ENCODE measurements around the gene GTF2IRD1.

The GTF2IRD1 gene

DNA sequence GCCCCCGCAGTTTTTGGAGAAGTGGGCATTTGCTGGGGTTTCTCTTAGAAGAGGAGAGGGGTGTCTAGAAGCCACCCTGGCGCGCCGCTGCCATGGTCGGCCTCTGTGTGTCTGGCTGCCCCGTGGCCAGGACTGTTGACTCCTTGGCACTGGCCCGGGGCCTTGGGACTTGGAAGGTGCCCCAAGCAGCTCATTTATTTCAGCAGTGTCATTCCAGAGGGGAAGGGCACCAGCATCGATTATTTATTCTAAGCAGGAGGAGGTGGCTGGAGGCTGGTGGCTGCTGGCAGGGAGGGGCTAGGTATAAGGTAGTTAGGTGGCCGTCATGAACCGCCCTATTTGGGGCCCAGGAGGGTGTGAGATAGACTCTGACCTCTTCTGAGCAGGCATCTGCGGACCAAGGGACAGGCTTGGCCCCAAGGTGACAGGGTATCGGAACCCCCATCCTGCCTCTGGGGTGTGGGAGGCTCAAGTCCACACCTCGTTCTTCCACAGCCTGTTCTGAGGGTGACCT lies 1.6 kb downstream of the GTF2IRD1 start:
- H4K20me1 ChIP-seq (ENCODE audit: insufficient read depth, low read length), result no peaks in the 10 kb centered on the region
- H3K9ac ChIP-seq (ENCODE audit: low read length), result no peak overlapping the region
- H3K9me3 ChIP-seq (ENCODE audit: low read length), result no peaks in the 10 kb centered on the region
- no peaks in the 10 kb centered on the region for H3F3A ChIP-seq (ENCODE audit: insufficient read depth, low read length)
- TF ChIP-seq, protein P1, sequence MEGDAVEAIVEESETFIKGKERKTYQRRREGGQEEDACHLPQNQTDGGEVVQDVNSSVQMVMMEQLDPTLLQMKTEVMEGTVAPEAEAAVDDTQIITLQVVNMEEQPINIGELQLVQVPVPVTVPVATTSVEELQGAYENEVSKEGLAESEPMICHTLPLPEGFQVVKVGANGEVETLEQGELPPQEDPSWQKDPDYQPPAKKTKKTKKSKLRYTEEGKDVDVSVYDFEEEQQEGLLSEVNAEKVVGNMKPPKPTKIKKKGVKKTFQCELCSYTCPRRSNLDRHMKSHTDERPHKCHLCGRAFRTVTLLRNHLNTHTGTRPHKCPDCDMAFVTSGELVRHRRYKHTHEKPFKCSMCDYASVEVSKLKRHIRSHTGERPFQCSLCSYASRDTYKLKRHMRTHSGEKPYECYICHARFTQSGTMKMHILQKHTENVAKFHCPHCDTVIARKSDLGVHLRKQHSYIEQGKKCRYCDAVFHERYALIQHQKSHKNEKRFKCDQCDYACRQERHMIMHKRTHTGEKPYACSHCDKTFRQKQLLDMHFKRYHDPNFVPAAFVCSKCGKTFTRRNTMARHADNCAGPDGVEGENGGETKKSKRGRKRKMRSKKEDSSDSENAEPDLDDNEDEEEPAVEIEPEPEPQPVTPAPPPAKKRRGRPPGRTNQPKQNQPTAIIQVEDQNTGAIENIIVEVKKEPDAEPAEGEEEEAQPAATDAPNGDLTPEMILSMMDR (IDR thresholded peaks at IDR 0.05; ENCODE audit: low read length), result no peak
- no peak for TF ChIP-seq EZH2 (IDR thresholded peaks at IDR 0.05; ENCODE audit: borderline replicate concordance, low read length)
- peaks cover 8% of the 10 kb centered on the region for H3K27me3 ChIP-seq (ENCODE audit: insufficient read depth, low read length)
- H3K4me2 ChIP-seq (ENCODE audit: low read length), result no peak overlapping the region
- no peak overlapping the region for H3K27ac ChIP-seq (ENCODE audit: low read depth, low read length, poor library complexity, severe bottlenecking)
- H3K36me3 ChIP-seq (ENCODE audit: insufficient read depth, low read length), result no peaks in the 10 kb centered on the region; the same call in 1 of the 2 replicates
- no peaks in the 10 kb centered on the region for H3K4me1 ChIP-seq (ENCODE audit: insufficient read depth, low read length, severe bottlenecking)
- H3K4me3 ChIP-seq (ENCODE audit: low read depth, low read length, poor library complexity, severe bottlenecking), result no peak overlapping the region
- no peak overlapping the region for H2AFZ ChIP-seq (ENCODE audit: low read length)
- H3K9me2 ChIP-seq (ENCODE audit: low read depth, low read length), result no peaks in the 10 kb centered on the region
- H3K79me2 ChIP-seq (ENCODE audit: insufficient read depth, low read length), result no peaks in the 10 kb centered on the region

DNA sequence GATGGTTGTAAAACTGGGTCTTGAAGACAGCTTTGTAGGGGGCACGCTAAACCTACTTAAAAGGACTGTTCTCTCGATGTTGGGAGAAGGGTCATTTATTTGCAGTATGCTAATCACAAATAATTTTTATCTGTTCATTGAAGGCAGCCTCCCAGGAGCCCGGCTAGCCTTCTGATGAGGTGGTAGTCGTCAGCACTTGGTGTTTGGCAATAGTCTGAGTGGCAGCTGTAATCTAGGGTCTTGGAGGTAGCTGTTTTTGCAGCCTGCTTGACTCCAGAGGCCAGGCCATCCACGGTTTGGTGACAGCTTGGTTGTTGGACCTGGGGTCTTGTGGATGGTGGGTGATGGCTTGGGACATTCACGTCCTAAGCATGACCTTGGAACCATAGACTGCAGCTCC lies 2.2 kb downstream of the GTF2IRD1 start:
- Histone ChIP-seq H2AFZ (ENCODE audit: low read length) (no peak overlapping the region), H4K20me1 (ENCODE audit: insufficient read depth, low read length) (no peaks in the 10 kb centered on the region), H3K27me3 (ENCODE audit: insufficient read depth, low read length) (peaks cover 8% of the 10 kb centered on the region), H3K4me3 (ENCODE audit: low read depth, low read length, poor library complexity, severe bottlenecking) (no peak overlapping the region), H3K9ac (ENCODE audit: low read length) (no peak overlapping the region), H3K9me2 (ENCODE audit: low read depth, low read length) (no peaks in the 10 kb centered on the region), H3K36me3 (ENCODE audit: insufficient read depth, low read length) (no peaks in the 10 kb centered on the region; the same call in 1 of the 2 replicates), H3K79me2 (ENCODE audit: insufficient read depth, low read length) (no peaks in the 10 kb centered on the region), H3K4me1 (ENCODE audit: insufficient read depth, low read length, severe bottlenecking) (no peaks in the 10 kb centered on the region), H3K9me3 (ENCODE audit: low read length) (no peaks in the 10 kb centered on the region), H3F3A (ENCODE audit: insufficient read depth, low read length) (no peaks in the 10 kb centered on the region), H3K4me2 (ENCODE audit: low read length) (no peak overlapping the region), H3K27ac (ENCODE audit: low read depth, low read length, poor library complexity, severe bottlenecking) (no peak overlapping the region)
- TF ChIP-seq EZH2 (IDR thresholded peaks at IDR 0.05; ENCODE audit: borderline replicate concordance, low read length), result no peak
- TF ChIP-seq, protein P1 (IDR thresholded peaks at IDR 0.05; ENCODE audit: low read length), result no peak

DNA sequence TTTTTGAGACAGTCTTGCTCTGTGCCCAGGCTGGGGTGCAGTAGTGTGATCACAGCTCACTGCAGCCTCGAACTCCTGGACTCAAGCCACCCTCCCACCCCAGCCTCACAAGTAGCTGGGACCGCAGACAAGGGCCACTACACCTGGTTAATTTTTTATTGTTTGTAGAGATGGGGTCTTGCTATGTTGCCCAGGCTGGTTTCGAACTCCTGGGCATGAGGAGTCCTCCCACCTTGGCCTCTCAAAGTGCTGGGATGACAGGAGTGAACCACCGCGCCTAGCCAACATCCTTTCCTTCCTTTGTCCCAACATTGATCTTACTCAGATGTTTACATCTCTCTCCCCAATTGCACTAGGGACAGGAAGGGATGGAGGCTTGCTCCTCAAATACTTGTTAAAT lies 3.3 kb downstream of the GTF2IRD1 start:
- H4K20me1 ChIP-seq (ENCODE audit: insufficient read depth, low read length), result no peaks in the 10 kb centered on the region
- H3K4me3 ChIP-seq (ENCODE audit: low read depth, low read length, poor library complexity, severe bottlenecking), result no peak overlapping the region
- H3K36me3 ChIP-seq (ENCODE audit: insufficient read depth, low read length), result no peaks in the 10 kb centered on the region; the same call in 1 of the 2 replicates

More for the DNA sequence above, 3.3 kb downstream of the GTF2IRD1 start:
- Histone ChIP-seq H3K9me3 (ENCODE audit: low read length) (no peaks in the 10 kb centered on the region), H3K79me2 (ENCODE audit: insufficient read depth, low read length) (no peaks in the 10 kb centered on the region), H2AFZ (ENCODE audit: low read length) (no peak overlapping the region), H3K9me2 (ENCODE audit: low read depth, low read length) (no peaks in the 10 kb centered on the region), H3K9ac (ENCODE audit: low read length) (no peak overlapping the region), H3K27me3 (ENCODE audit: insufficient read depth, low read length) (peaks cover 8% of the 10 kb centered on the region), H3K27ac (ENCODE audit: low read depth, low read length, poor library complexity, severe bottlenecking) (no peak overlapping the region), H3K4me2 (ENCODE audit: low read length) (no peak overlapping the region), H3K4me1 (ENCODE audit: insufficient read depth, low read length, severe bottlenecking) (no peaks in the 10 kb centered on the region), H3F3A (ENCODE audit: insufficient read depth, low read length) (no peaks in the 10 kb centered on the region)
- TF ChIP-seq EZH2 (IDR thresholded peaks at IDR 0.05; ENCODE audit: borderline replicate concordance, low read length), result no peak
- TF ChIP-seq, protein P1 (IDR thresholded peaks at IDR 0.05; ENCODE audit: low read length), result no peak
